ENCODE data around the gene SDCCAG8. TPM values are rescaled to one million over a fixed set of nuclear protein-coding genes. Genes with fewer than 3 reads are reported as not detected.
A peak's percentile ranks its signal among the peaks of the same experiment; 100 is the strongest.

Gene SDCCAG8
- total and polyA plus RNA-seq, 2 donors from 2014 or later: 29.6 to 53.2 TPM

DNA sequence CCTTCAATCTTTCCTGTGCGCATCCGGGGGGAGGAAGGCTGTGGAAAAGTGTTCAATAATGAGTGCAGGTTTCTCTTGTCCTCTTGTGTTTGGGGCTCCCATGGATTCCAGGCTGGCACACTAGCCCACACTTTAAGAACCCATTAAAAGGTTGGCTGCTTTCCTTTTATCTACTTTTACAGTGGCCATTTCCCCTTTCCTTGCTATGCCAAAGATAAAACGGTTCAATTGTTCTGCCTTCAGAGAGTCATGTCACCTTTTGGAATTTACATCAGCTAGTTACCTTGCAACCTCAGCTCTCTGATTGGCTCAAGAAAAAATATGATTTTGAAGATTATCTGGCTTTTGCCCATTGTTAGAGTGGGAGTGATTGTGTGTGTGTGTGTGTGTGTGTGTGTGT lies 182.3 kb downstream of the SDCCAG8 start:
- no peaks in the 10 kb centered on the region for H3K36me3 ChIP-seq (ENCODE audit: control insufficient read depth in 2 of 3, insufficient read depth in 3 of 3, low read length in 3 of 3)
- no peak for DNase-seq
- TF ChIP-seq, protein P1, sequence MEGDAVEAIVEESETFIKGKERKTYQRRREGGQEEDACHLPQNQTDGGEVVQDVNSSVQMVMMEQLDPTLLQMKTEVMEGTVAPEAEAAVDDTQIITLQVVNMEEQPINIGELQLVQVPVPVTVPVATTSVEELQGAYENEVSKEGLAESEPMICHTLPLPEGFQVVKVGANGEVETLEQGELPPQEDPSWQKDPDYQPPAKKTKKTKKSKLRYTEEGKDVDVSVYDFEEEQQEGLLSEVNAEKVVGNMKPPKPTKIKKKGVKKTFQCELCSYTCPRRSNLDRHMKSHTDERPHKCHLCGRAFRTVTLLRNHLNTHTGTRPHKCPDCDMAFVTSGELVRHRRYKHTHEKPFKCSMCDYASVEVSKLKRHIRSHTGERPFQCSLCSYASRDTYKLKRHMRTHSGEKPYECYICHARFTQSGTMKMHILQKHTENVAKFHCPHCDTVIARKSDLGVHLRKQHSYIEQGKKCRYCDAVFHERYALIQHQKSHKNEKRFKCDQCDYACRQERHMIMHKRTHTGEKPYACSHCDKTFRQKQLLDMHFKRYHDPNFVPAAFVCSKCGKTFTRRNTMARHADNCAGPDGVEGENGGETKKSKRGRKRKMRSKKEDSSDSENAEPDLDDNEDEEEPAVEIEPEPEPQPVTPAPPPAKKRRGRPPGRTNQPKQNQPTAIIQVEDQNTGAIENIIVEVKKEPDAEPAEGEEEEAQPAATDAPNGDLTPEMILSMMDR (IDR thresholded peaks at IDR 0.05; ENCODE audit: borderline replicate concordance, extremely low read depth, insufficient read depth): no peak
- intact Hi-C loops (cut with DNase I): no loop called here
- no peak overlapping the region for H3K4me3 ChIP-seq (ENCODE audit: low read length in 3 of 3)
- H3K27ac ChIP-seq (ENCODE audit: low read depth in 2 of 2, low read length in 2 of 2): no peak overlapping the region
- peaks cover 0 to under 1% (median 0%) of the 10 kb centered on the region in 3 donors for H3K4me1 ChIP-seq (ENCODE audit: control insufficient read depth in 2 of 3, insufficient read depth in 2 of 3, low read depth in 1 of 3, low read length in 3 of 3)
- no peaks in the 10 kb centered on the region for H3K27me3 ChIP-seq (ENCODE audit: control insufficient read depth, insufficient read depth, low read length)
- no peaks in the 10 kb centered on the region for H3K9me3 ChIP-seq (ENCODE audit: control insufficient read depth in 2 of 3, insufficient read depth in 1 of 3, low read length in 3 of 3)
- H3K9ac ChIP-seq (ENCODE audit: low read length in 3 of 3): no peak overlapping the region
- no peak for FAIRE-seq

DNA sequence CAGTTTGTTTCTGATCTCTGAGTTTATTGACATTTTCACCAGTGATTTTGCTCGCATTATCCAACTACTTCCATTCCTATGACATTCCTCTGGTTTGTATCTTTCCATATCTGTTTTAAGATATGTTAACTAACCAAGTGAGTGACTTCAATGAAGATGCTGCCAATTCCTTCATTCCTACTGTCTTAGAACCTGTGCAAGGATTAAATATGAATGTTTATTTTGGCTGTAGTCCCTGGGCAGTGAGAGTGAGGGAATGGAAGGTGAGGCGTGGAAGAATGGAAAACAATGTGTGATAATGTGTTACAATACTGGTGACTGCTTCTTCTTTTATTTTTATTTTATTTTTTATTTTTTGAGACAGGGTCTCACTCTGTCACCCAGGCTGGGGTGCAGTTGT lies 183.0 kb downstream of the SDCCAG8 start:
- H3K4me3 ChIP-seq (ENCODE audit: low read length in 3 of 3): no peak overlapping the region
- H3K27me3 ChIP-seq (ENCODE audit: control insufficient read depth, insufficient read depth, low read length): no peaks in the 10 kb centered on the region
- DNase-seq (no peak), FAIRE-seq (no peak)
- H3K36me3 ChIP-seq (ENCODE audit: control insufficient read depth in 2 of 3, insufficient read depth in 3 of 3, low read length in 3 of 3): no peaks in the 10 kb centered on the region
- H3K27ac ChIP-seq (ENCODE audit: low read depth in 2 of 2, low read length in 2 of 2): no peak overlapping the region
- no peak overlapping the region for H3K9ac ChIP-seq (ENCODE audit: low read length in 3 of 3)
- intact Hi-C loops (cut with DNase I): no loop called here
- TF ChIP-seq, protein P1 (IDR thresholded peaks at IDR 0.05; ENCODE audit: borderline replicate concordance, extremely low read depth, insufficient read depth): no peak
- no peaks in the 10 kb centered on the region for H3K9me3 ChIP-seq (ENCODE audit: control insufficient read depth in 2 of 3, insufficient read depth in 1 of 3, low read length in 3 of 3)
- peaks cover 0 to 3% (median 0%) of the 10 kb centered on the region in 3 donors for H3K4me1 ChIP-seq (ENCODE audit: control insufficient read depth in 2 of 3, insufficient read depth in 2 of 3, low read depth in 1 of 3, low read length in 3 of 3)

- TF ChIP-seq, protein P1 (IDR thresholded peaks at IDR 0.05; ENCODE audit: borderline replicate concordance, extremely low read depth, insufficient read depth): no peak
- H3K9me3 ChIP-seq (ENCODE audit: control insufficient read depth in 2 of 3, insufficient read depth in 1 of 3, low read length in 3 of 3): no peaks in the 10 kb centered on the region
- no peak overlapping the region for H3K9ac ChIP-seq (ENCODE audit: low read length in 3 of 3)
- H3K27ac ChIP-seq (ENCODE audit: low read depth in 2 of 2, low read length in 2 of 2): no peak overlapping the region
- H3K27me3 ChIP-seq (ENCODE audit: control insufficient read depth, insufficient read depth, low read length): no peaks in the 10 kb centered on the region
- no peaks in the 10 kb centered on the region for H3K36me3 ChIP-seq (ENCODE audit: control insufficient read depth in 2 of 3, insufficient read depth in 3 of 3, low read length in 3 of 3)
- H3K4me1 ChIP-seq (ENCODE audit: control insufficient read depth in 2 of 3, insufficient read depth in 2 of 3, low read depth in 1 of 3, low read length in 3 of 3): peaks cover 0 to 3% (median 0%) of the 10 kb centered on the region in 3 donors
- H3K4me3 ChIP-seq (ENCODE audit: low read length in 3 of 3): no peak overlapping the region
- FAIRE-seq (no peak), DNase-seq (no peak)
- intact Hi-C loops (cut with DNase I): no loop called here
Observed at GRCh38 chr1:243440406-243440805, 184.6 kb downstream of the SDCCAG8 start.

DNA sequence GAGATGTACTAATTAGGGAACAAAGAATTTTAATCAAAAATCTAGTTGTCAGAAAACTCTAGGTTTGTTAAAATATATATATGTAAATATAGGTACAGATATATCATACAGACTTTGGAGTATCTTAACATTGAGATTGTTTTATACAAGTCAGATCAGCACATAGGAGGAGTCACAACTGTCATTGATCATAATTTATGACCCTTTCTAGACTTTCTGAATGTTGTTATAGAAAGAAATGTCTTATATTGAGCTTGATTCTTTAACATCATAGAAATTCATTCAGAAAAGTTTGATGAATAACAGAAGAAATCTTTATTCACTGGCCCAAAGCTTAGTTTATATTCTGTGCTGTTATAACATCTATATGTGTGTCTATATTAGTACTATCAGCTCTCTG lies 185.8 kb downstream of the SDCCAG8 start:
- intact Hi-C loops (cut with DNase I): no loop called here
- H3K4me3 ChIP-seq (ENCODE audit: low read length in 3 of 3): no peak overlapping the region
- no peaks in the 10 kb centered on the region for H3K27me3 ChIP-seq (ENCODE audit: control insufficient read depth, insufficient read depth, low read length)
- H3K27ac ChIP-seq (ENCODE audit: low read depth in 2 of 2, low read length in 2 of 2): no peak overlapping the region
- FAIRE-seq (peak; percentile 25), DNase-seq (no peak)
- H3K36me3 ChIP-seq (ENCODE audit: control insufficient read depth in 2 of 3, insufficient read depth in 3 of 3, low read length in 3 of 3): no peaks in the 10 kb centered on the region
- no peak overlapping the region for H3K9ac ChIP-seq (ENCODE audit: low read length in 3 of 3)
- peaks cover 0 to 3% (median 0%) of the 10 kb centered on the region in 3 donors for H3K4me1 ChIP-seq (ENCODE audit: control insufficient read depth in 2 of 3, insufficient read depth in 2 of 3, low read depth in 1 of 3, low read length in 3 of 3)
- no peaks in the 10 kb centered on the region for H3K9me3 ChIP-seq (ENCODE audit: control insufficient read depth in 2 of 3, insufficient read depth in 1 of 3, low read length in 3 of 3)
- TF ChIP-seq, protein P1 (IDR thresholded peaks at IDR 0.05; ENCODE audit: borderline replicate concordance, extremely low read depth, insufficient read depth): no peak

All from kidney (tissue), 14 donors.